HG03139 (cell line): ENCODE measurements around the gene RPLP2.

ENCODE experiments used
- ATAC-seq: cut with Tn5 transposase; IDR thresholded peaks from one replicate; pipeline ENCODE4 v1.9.1; 2021; ENCODE audit not compliant: unreplicated experiment

The RPLP2 gene

DNA sequence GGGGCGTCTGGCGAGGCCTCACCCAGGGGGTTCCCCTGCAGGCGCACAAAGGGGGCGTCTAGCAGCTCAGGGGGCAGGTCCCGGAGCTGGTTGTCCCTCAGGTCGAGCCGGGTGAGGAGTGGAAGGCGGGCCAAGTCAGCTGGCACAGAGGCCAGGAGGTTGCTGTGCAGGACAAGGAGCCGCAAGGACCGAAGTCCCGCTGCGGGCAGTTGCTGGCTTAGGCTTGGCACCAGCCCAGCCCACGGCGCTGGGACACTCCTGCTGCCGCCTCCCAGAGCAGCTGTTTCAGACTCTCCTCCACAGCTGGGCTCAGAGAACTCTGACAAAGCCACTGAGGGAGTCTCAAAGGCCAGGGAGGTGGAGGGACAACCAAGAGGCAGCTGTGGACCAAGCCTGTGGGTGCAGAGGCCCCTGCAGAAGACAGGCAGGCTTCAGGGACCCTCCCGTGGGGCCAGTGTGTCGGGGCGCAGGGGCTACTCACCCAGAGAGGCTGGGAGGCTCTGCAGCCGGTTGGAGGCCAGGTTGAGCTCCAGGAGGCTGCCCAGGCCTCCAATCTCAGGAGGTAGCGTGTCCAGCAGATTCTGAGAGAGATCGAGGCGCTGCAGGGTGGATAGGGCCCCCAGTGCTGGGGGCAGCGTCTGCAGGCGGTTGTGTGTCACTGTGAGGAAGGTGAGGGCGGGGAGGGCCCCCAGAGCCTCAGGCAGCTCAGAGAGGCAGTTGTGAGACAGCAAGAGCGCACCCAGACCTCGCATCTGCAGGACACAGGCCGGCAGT, 6.9 kb upstream of the RPLP2 start:
- ATAC-seq: no peak

DNA sequence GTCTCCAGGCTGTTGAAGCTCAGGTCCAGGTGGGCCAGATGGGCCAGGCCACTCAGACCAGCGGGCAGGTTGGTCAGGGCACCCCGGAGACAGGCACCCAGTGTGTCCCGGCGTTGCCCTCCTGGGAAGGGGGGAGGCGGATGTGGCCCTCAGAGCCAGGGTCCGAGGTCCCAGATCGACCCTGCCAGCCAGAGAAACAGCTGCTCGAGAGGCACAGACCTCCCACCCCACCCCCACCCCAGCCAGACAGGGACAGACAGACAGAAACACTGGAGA, 6.4 kb upstream of the RPLP2 start:
- ATAC-seq: no peak

DNA sequence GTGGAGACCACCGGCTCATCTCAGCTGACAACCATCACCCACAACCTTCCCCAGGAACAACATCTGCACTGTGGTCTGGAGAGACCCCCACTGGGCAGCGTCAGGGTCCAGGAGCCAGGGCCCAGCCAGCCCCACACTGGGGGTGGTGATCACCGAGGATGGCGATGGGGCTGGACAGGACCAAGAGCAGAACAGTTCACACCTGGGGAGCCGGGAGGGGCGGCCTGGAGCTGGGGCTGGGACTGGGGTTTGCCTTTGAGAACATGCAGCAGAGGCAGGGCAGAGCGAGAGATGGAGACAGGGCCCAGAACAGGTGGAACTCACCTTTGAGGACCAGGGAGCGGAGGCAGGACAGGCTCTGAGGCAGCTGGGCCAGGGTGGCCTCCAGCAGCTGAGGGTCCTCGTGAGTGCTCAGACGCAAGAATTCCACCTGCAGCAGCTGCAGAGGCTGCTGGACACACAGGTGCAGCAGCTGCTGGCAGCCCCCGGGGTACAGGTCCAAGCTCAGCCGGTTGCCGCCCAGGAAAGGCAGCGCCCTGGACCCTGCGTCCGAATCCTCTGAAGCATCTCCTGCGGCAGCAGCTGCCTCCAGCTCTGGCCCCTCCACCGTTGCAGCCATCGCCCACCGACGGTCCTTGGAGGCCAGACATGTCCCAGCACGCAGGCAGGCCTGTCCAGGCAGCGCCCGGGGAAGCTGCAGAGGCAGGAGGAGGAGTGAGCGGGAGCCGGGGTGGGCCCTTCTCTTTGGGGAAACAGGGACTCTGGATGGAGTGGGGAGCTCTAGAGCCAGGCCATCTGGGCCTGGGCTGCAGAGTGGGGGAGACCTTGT, 5.8 kb upstream of the RPLP2 start:
- ATAC-seq: no peak

DNA sequence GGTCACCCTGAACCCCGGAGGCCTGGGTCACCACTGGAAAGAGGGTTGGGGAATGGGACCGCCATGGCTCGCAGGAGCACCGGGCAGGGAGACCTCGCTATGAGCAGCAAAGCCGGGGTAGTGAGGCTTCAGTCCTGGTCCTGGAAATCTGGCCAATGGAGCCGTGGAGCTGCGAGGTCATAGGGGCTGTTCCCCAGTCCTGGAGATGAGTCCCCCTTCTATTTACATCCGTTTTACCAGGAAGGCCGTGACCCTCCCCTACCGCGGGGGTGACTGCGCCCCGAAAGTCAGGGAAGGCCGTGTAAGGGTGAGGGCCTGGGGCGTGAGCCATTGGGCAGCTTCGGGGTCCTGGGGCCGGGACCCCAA, 5.2 kb upstream of the RPLP2 start:
- ATAC-seq: no peak

DNA sequence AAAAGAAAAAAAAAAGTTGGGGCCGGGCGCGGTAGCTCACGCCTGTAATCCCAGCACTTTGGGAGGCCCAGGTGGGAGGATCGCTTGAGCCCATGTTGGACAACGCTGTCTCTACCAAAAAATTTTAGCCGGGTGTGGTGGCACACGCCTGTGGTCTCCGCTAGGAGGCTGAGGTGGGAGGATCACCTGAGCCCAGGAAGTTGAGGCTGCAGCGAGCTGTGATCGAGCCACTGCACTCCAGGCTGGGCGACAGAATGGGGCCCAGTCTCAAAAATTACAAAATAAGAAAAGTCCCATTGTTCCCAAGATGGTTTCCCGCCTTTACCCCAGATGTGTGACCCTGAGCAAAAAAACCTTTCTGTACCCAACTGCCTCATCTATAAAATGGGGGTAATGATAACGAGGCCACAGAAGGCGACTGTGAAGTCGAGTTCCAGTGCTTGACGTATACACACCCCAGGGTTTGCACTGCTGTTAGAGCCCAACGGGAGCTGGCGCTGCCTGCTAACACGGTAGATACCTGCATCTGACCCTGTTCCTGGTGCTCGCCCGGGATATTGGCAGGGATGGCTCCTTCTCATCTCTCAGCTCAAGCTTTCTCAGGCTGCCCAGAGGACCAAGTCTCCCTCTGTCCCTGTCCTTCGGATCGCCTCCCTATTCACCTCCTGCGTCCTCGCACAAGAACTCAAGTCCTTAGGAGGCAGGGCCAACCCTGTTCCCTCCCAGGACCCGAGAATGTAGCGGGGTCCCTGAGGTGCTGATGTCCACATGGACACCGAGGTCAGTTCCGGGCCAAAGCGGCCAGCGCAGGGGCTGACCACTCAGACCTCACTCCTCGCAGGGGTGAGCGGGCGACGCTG, 1.1 kb upstream of the RPLP2 start:
- no peak for ATAC-seq

DNA sequence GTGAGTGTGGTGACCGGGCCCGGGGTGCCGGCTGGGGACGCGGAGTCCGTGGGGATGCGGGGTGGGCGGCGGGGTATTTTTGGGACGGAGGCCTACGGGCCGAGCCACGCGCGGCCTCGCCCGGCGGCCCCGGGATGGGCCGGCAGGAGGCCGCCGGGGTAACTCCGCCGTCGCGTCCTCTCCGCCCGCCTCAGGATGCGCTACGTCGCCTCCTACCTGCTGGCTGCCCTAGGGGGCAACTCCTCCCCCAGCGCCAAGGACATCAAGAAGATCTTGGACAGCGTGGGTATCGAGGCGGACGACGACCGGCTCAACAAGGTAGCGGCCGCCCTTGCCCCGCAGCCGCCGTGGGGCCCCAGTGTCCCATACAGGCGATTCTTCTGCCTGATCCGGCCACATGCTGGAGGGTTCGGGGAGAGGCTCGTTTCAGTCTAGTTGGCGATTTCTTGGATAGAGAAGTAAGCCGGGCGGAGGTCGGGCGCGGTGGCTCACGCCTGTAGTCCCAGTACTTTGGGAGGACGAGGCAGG, 337 bp downstream of the RPLP2 start:
- ATAC-seq: no peak

DNA sequence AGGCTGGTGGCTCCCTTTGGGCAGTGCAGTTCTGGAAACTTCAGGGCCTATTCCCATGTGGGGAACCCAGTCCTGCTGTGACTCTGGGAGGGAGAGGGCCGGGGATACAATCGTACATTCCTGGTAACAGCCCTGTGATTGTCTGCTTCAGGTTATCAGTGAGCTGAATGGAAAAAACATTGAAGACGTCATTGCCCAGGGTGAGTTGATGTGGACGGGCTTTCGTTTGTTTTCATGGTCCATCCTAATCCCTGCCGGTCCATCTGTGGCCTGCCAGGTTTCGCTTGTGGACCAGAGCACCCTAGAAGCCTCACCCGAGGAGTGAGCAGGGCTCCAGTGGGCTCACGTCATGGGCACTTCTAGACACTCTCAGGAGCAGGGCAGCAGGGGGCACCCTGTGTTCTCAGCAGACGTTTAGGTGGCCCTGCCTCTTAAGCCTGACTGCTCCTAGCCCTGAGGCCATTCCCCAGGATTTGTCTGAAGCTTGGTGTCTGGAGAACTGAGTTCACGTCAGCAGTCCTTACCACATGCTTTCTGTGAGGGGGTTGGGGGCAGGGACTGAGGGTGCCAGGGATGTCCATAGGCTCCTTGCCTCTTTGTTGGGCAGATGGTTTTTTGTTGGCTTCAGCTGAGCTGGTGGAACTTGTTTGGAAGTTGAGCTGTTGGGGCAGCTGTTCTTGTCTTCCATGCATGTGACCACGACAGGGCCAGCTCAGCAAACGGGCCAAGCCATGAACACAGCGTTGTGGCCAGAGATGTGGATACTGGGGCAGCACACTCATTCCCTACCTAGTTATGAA, 1.9 kb downstream of the RPLP2 start:
- no peak for ATAC-seq

DNA sequence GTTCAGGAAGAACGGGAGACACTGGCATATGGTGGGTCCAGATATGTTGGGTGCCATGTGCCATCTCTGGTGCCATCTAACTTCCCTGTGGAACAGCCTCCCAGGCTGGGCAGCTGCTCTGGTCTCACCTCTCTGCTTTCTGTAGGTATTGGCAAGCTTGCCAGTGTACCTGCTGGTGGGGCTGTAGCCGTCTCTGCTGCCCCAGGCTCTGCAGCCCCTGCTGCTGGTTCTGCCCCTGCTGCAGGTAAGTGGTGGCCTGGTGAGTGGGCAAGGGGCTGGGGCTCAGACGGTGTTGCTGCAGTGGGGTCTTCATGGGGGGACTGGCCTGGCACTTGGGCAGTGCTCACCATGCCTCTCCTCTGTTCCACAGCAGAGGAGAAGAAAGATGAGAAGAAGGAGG, 2.6 kb downstream of the RPLP2 start:
- ATAC-seq: no peak

DNA sequence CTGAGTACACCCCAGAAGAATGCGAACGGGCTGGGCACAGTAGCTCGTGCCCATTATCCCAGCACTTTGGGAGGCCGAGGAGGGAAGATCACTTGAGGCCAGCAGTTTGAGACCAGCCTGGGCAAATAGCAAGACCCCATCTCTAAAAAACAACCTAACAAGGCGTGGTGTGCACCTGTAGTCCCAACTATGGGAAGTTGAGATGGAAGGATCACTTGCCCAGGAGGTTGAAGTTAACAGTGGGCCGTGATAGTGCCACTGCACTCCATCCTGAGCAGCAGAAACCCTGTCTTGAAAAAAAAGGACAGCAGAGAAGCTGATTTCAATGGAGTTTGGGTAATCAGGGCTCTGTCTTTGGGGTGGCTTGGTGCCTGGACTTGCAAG, 3.3 kb downstream of the RPLP2 start:
- no peak for ATAC-seq

DNA sequence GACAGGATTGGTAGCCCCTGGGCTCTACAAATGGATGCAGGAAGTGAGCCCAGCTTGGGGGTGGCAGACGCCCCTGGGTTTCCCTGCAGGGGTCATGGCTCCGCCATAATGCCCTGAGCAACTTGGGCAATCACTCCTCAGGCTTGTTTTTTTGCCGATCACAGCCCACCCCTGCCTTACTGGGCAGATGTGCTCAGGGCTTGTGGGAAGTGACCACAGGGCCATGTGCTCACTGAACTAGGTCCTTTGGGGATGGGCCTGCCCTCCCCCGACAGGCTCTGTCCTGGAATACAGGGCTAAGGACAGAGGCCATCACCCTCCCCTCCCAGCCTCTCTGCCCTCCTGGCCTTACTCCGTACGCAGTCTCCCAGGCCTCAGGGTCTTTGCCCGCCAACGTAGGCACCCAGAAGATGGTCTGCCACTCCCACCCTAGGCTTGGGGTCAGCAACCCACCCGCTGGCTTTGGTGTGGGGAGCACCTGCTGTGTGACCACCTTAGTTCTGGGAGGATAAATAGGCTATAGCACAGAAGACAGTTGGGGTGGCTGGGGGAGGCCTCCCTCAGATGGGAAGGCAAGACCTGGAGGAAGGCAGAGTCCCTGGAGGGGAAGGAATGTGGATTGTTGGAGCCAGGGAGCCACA, 3.8 kb downstream of the RPLP2 start:
- ATAC-seq: no peak

DNA sequence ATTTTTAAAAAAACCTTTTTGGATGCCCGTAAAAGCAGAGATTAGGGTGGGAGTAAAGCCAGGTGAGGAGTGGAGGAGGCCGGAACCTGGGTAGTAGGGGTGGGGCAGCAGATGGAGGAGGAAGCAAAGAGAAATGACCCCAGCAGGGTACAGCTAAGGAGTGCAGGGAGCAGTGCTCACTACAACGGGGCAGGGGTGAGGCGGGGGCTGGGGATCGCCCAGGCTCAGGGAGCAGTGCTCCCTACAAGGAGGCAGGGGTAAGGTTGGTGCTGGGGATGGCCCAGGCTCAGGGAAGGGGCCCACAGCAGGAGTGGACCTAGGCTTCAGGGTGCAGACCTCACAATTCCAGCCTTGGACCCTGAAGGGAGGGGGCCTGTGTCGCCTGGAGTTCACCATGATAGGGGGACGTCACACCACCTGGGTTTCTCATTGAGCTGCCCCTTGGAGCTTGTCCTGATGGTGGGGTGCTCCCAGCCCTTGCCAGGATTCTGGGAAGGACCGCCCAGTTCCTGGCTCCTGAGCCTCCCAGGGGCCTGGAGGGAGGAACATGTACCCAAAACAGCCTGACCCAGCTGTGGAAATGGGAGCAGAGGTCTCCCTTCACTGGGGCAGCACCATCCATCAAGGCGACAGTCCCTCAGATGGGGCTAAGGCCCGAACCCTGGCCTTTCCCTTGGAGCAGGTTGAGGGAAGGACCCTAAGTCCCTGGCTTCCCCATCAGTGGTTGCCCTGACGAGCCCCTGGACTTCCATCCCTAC, 6.1 kb downstream of the RPLP2 start:
- no peak for ATAC-seq

DNA sequence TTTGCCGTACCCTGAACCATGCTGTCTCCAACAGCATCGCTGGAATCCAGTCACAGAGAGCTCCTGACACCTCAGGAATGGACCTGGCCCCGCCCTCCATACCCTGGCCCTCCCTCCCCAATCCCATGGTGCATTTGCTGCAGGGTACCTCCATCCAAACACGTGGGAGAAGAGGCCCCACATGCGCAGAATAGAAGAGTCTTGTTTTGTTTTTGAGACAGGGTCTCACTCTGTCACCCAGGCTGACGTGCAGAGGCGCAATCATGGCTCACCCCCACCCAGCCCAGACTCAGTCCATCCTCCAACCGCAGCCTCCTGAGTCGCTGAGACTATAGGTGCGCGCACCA, 6.6 kb downstream of the RPLP2 start:
- ATAC-seq: no peak

DNA sequence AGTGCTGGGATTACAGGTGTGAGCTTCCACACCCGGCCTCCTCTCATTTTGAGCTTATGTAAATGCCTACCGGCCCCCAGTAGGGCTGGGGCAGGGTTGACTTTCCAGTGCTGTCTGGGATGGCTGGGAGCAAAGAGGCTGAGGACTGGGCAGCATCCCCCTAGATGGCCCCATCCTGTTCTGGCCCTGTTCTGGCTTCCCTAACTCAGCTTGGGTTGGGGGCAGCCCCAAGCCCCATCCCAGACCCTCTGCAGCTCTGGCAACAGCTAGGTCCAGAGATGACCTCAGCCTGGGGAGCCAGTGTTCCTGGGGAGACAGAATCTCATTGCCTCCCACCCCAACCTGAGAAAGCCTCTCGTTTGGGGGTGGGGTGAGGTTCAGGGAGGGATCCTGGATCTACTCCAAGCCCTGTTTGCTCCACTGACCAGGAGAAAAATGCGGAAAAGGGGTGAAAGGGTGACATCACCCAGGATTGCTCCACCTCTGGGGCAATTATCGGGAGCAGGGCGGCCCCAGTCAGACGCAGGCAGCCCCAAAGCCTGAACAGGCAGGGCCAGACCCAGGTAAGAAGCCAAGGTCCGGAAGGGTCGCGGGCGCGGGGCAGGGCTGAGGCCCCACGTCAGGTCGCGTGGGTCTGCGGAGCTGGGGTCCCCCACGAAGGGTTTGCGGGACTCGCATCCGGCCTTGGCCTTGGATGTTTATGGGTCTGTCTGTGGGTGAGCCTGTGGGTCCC, 8.8 kb downstream of the RPLP2 start, which contains the start of gene PNPLA2:
TSS of gene PNPLA2 (plus strand) at position 519 of the 733 bp plus-strand sequence. CDS start 805 bp downstream, outside the sequence.
- ATAC-seq: no peak

DNA sequence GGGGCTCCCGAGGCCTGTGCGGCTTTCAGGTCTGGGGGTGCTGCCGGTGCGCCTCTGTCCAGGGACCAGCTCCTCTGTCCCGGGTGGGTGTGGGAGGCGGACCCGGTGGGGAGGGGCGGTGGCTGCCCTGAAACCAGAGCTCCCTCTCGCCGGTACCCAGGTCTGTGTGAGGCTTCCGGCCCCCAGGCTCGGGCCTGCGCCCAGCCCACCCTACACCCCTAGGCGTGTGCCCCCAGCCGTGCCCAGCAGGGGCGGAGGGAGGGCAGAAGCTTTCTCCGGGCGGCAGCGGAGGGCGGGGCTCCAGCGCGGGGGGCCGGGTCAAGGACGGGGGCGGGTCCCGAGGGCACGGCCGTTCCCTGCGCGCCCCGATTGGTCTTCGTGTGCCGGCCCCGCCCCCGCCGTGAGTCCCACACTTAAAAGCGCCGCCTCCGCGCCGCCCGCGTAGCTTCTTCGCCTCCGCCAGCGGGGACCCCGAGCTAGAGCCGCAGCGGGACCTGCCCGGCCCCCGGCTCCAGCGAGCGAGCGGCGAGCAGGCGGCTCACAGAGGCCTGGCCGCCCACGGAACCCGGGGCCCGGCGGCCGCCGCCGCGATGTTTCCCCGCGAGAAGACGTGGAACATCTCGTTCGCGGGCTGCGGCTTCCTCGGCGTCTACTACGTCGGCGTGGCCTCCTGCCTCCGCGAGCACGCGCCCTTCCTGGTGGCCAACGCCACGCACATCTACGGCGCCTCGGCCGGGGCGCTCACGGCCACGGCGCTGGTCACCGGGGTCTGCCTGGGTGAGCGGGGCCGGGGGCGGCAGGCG, 9.6 kb downstream of the RPLP2 start:
- ATAC-seq: peak; percentile 66

DNA sequence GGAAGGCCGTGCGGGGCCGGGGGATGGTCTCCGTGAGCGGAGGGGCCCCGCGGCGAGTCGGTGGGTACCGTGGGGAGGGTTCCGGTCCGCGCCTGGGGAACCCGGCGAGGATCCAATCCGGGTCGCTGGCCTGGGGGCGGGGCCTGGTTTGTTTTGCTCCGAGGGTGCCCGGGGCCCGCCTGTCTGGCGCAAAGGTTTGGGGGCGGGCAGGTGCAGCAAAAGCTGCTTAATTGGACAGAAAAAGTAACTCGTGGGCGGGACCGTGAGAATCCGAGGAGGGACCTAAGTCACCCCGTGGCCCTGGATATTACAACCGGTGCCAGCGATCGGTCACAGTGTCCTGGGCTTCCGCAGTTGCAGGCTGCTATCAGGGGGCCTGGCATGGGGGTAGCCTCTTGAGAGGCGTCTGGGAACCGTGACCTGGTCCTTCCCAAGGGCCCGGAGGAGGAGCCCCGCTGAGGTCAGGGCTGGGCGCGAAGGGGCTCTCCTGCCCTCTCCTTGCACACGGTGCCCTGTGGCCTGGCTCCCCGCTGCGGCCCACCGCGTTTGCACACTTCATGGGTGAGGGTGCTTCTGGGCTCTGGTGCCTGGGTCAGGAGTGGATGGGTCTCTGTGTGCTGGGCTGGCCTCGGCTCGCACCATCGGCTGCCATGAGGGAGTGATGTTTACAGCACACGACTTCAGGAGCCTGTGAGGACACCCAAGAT, 10.3 kb downstream of the RPLP2 start:
- ATAC-seq: peak; percentile 37

DNA sequence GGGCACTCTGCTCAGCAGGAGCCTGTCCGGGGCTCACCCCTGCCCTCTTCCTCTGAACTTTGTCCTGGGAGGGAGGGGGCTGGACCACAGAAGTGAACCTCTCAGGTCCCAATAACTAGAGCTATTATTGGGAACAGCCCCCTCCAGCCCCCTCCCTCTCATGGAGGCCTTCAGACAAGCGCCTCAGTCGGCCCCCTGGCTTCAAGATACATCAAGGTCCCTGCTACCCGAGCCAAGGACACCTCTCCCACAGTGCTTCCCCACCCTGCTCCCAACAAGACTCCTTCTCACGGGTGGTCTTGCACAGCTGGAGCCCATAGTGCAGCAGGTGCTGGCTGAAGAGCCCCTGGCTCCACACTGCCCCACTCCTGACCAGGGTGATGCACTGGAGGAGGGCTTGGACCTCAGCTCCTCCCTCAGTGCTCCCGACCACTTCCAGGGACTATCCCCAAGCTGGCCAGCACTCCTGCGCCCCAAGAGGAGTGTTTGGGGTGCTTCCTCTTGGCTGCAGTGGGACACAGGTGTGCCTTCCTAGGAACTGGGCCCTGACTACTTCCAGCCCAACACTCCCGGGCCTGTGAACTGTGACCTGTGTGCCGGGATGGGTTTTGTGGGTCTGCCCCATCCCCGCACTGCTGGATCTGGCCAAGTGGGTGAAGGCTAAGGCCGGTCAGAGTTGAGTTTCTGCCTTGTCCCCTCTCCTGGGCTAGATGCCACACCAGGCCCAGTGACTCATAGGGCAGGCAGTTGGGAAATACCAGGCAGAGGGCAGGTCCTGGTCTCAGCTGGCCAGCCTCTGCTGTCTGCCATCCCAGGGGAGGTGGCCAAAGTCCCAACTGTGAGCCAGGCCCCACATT, 11.1 kb downstream of the RPLP2 start:
- no peak for ATAC-seq
